Measurements from ENCODE around the gene SCG2. TPM values are rescaled to one million over a fixed set of nuclear protein-coding genes. Genes with fewer than 3 reads are reported as not detected.

The SCG2 gene
- total and polyA plus RNA-seq, 2 experiments from 2014 or later, result 14.2 to 23.0 TPM

- Histone ChIP-seq H4K20me1 (ENCODE audit: insufficient read depth, poor library complexity, severe bottlenecking) (no peaks in the 10 kb centered on the region), H3K27me3 (no peaks in the 10 kb centered on the region), H3K9me3 (ENCODE audit: low read depth) (no peaks in the 10 kb centered on the region), H3K79me2 (no peaks in the 10 kb centered on the region), H3K4me2 (no peak overlapping the region), H3K27ac (peak overlapping the region; percentile 50), H3K36me3 (replicated peaks; ENCODE audit: insufficient read depth, low read depth) (no peaks in the 10 kb centered on the region), H3K9me2 (replicated peaks; ENCODE audit: insufficient read depth) (no peaks in the 10 kb centered on the region), H3K4me1 (ENCODE audit: insufficient read depth) (no peaks in the 10 kb centered on the region), H2AFZ (no peak overlapping the region), H3K4me3 (no peak overlapping the region)
- TF ChIP-seq EZH2phosphoT487 (IDR thresholded peaks at IDR 0.05; ENCODE audit: low read depth, severe bottlenecking, unreplicated experiment), result no peak
- no peak for TF ChIP-seq EZH2 (IDR thresholded peaks at IDR 0.05; ENCODE audit: borderline replicate concordance)
- no peak for TF ChIP-seq CTCF (IDR thresholded peaks at IDR 0.05; ENCODE audit: poor library complexity)
- peak; percentile 64 for DNase-seq (ENCODE audit: low spot score)
Observed at GRCh38 chr2:223563462-223563861, 38.7 kb downstream of the SCG2 start.

GRCh38 chr2:223562078-223562477 is 40.1 kb downstream of the SCG2 start:
- no peaks in the 10 kb centered on the region for H3K9me3 ChIP-seq (ENCODE audit: low read depth)
- no peaks in the 10 kb centered on the region for H4K20me1 ChIP-seq (ENCODE audit: insufficient read depth, poor library complexity, severe bottlenecking)
- H3K4me1 ChIP-seq (ENCODE audit: insufficient read depth), result no peaks in the 10 kb centered on the region
- no peaks in the 10 kb centered on the region for H3K27me3 ChIP-seq
- WGBS (ENCODE audit: low lambda C conversion rate, missing lambda C conversion rate), result 86% methylated on average over 2 of the region's 2 CpGs
- no peak overlapping the region for H3K4me3 ChIP-seq
- TF ChIP-seq EZH2phosphoT487 (IDR thresholded peaks at IDR 0.05; ENCODE audit: low read depth, severe bottlenecking, unreplicated experiment) (no peak), CTCF (IDR thresholded peaks at IDR 0.05; ENCODE audit: poor library complexity) (no peak), EZH2 (IDR thresholded peaks at IDR 0.05; ENCODE audit: borderline replicate concordance) (no peak)
- H3K4me2 ChIP-seq, result no peak overlapping the region
- no peak for DNase-seq (ENCODE audit: low spot score)
- no peaks in the 10 kb centered on the region for H3K79me2 ChIP-seq
- H3K9me2 ChIP-seq (replicated peaks; ENCODE audit: insufficient read depth), result no peaks in the 10 kb centered on the region
- H2AFZ ChIP-seq, result no peak overlapping the region
- no peaks in the 10 kb centered on the region for H3K36me3 ChIP-seq (replicated peaks; ENCODE audit: insufficient read depth, low read depth)
- no peak overlapping the region for H3K27ac ChIP-seq

GRCh38 chr2:223560749-223561435 is 41.3 kb downstream of the SCG2 start:
- TF ChIP-seq EZH2phosphoT487 (IDR thresholded peaks at IDR 0.05; ENCODE audit: low read depth, severe bottlenecking, unreplicated experiment), result no peak
- TF ChIP-seq CTCF (IDR thresholded peaks at IDR 0.05; ENCODE audit: poor library complexity), result no peak
- TF ChIP-seq EZH2 (IDR thresholded peaks at IDR 0.05; ENCODE audit: borderline replicate concordance), result no peak
- no peaks in the 10 kb centered on the region for H3K79me2 ChIP-seq
- H3K4me2 ChIP-seq, result no peak overlapping the region
- no peaks in the 10 kb centered on the region for H3K27me3 ChIP-seq
- DNase-seq (ENCODE audit: low spot score), result no peak
- H3K9me2 ChIP-seq (replicated peaks; ENCODE audit: insufficient read depth), result no peaks in the 10 kb centered on the region
- no peaks in the 10 kb centered on the region for H3K9me3 ChIP-seq (ENCODE audit: low read depth)
- no peak overlapping the region for H3K27ac ChIP-seq
- H3K36me3 ChIP-seq (replicated peaks; ENCODE audit: insufficient read depth, low read depth), result no peaks in the 10 kb centered on the region
- WGBS (ENCODE audit: low lambda C conversion rate, missing lambda C conversion rate), result 58% methylated on average over 7 of the region's 7 CpGs
- H2AFZ ChIP-seq, result no peak overlapping the region
- no peak overlapping the region for H3K4me3 ChIP-seq
- no peaks in the 10 kb centered on the region for H3K4me1 ChIP-seq (ENCODE audit: insufficient read depth)
- H4K20me1 ChIP-seq (ENCODE audit: insufficient read depth, poor library complexity, severe bottlenecking), result no peaks in the 10 kb centered on the region

Data from hepatocyte (in vitro differentiated cells).